HTERT RPE-1 (cell line): ENCODE results near the gene POU2F3.
"Not testable (repeated sequence)": the region's sequence is repeated elsewhere in the genome, so short reads cannot be mapped to it uniquely, and the experiment has no call there.

Source experiments
- in situ Hi-C: fragments of 300-500 bp; cut with MboI; formaldehyde crosslinking; loops from 4 replicates; pipeline ENCODE4 v1.14.3; 2020; ENCODE audit warnings: low sequenced_read_pairs

POU2F3 gene

DNA sequence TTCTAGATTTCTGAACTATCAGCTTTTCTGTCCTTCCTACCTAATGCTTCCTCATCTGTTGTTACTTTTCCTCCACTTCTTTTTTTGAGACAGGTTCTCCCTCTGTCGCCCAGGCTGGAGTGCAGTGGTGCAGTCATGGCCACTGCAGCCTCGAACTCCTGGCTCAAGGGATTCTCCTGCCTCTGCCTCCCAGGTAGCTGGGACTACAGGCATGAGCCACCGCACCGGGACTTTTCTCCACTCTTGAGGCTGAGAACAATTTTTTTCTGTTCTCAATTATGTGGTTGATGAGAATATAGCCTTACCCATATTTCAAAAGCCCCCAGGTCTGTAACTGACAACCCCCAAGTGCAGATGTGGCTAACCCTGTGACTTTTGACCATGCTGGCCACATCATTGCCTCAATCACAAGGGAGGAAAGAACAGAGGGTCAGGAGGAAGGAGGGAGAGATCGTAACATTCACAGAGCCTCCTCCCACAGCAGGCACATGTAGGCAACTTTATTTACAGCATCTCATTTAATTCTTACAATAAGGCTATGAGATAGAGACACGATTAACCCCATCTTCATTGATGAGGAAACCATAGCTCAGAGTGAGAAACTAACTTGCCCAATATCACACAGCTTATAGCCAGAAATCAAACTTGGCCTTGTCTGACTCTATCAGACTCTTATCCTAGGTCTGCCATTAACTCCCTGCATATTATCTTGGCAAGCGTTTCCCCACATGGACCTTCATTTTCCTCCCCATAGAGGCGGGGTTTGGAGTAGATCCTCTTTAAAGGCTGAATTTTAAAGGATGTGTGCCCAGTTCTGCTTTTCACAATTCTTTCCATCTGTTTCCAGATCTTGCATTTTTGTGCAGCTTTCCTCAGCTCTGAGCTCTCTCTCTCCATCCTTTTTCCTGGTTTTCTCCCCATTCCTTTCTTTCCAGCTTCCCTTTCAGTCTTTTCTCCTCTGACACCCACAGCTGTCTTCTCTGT is 9.6 kb downstream of the POU2F3 start:
- in situ Hi-C loops = no loop called here

DNA sequence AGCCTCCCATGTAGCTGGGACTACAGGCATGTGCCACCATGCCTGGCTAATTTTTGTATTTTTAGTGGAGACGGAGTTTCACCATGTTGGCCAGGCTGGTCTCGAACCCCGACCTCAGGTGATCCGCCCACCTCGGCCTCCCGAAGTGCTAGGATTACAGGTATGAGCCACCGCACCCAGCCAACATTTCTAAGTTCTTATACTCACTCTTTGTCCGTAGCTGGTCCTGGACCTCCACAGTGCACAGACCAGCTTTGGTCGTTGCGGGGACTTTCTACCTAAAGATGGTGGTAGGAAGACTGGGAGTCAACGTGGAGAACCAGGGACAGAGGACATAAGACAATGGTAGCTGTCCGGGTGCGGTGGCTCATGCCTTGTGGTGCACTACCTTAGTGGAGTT is 13.4 kb downstream of the POU2F3 start:
- in situ Hi-C loops = not testable (repeated sequence)

DNA sequence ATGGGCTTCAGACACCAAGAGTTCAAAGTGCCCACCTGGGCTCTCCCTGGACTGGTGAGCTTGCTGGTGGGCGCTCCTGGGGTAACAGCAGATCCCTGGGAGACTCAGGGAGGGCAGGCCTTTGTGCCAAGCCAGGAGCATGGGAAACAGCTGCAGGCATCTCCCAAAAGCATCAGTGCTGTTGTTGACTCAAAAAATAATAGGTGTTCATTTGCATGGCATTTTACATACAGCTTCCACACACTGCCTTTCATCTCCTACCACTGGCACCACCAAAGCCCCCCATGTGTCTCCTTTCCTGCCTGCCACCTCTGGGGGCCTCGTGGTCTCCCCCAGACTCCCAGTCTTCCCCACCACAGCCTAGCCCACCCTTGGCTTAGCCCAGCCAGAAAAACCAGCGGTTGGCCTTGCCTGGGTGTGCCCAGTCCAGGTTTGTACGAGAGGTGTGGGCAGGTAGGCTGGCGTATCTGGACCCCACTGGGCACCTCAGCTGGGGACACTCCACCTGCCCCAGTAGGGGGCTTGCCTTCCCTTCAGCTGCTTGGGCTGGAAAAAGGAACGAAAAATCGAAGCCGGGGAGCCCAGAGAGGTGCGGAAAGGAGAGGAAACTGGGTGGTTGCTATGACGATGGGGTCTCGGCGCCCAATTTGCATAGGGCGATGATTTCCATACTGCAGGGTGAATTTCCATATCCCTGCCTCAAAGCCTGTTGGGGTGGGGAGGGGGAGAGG is 15.0 kb downstream of the POU2F3 start:
- in situ Hi-C loops = no loop called here

DNA sequence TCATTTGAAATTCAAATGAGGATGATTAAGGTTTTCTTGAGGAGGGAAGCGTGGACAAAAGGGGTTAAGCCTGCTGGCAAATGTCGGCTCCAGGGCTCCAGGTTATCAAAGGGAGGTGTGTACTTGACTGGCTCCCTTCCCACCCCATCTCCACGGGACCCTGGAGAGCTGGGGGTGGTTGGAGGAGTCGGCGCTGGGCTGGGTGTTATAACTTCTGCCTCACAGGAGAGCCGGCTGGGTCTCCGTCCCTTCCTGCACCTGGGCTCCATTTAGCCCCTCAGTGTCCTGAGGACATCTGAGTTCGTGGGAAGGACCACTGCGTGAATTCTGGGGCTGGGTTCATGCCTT is 15.6 kb downstream of the POU2F3 start:
- in situ Hi-C loops = no loop called here

DNA sequence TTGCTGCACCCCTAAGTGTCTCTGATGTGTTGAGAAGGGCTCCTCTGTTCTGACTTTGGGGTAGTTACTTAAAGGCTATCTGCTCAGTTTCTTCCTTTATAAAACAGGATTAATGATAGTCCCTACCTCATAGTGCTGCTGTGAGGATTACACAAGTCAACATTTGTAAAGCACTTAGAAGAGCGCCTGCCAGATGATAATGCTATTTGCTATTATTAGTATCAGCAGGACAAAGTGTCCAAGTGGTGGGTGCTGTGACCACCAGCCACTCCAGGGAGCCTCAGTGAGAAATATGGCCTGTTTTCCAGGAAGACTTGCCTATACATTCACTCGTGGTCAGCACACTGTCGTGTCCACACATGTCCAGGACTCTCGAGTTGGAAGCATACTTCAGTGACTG is 16.2 kb downstream of the POU2F3 start:
- in situ Hi-C loops = no loop called here

DNA sequence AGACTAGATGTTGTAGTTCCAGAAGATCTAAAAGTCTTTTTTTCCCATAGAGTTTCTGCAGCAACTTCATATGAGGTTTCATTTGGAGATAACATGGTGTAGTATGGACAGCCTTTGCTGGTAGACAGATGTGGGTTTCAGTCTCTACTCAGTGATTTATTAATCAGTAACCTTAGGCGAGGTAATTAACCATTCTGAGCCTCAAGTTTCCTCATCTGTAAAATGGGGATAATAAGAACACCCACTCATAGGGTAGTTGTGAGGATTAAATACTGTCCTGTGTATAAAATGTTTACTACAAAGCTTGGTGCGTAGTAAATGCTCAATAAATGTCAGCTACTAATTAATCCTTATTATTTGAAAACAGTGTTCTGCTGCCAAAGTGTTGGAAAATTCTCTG is 16.8 kb downstream of the POU2F3 start:
- in situ Hi-C loops = no loop called here

DNA sequence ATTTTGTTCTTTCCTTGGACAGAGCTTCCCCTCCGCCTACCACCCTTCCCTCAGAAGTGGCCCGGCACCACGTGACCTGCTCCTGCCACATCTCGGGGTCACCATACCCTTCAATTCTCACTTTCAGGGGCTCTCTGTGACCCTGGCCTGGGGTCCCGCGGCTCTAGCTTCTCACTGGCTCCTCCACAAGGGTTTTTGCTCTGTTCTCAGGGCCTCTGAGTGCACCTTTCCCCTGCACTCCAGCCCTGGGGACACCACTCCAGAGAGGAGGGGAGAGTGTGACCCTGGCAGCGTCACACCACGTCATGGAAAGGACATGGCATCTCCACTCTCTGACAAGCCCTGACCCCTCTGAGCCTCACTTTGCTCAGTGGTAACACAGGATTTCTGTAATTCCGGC is 17.4 kb downstream of the POU2F3 start:
- in situ Hi-C loops = no loop called here

DNA sequence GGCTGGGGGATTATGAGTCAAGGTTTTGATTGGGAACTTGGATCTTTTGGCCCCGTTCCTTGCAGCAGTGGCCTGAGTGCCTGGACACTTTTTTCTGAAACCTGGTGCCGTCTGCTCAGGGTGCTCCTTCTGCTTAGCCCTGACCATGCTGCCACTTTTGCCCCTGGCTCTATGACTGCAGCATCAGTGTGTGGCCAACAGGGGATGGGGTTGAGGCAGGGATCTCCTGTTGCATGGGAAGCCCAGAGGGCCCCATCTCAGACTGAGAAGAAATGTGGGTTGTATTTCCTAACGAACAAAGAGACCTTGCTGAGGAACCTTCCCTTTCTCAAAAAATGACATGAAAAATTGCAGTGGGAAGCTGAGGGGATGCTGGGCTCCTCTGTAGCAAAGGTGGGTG is 18.7 kb downstream of the POU2F3 start:
- in situ Hi-C loops = no loop called here

DNA sequence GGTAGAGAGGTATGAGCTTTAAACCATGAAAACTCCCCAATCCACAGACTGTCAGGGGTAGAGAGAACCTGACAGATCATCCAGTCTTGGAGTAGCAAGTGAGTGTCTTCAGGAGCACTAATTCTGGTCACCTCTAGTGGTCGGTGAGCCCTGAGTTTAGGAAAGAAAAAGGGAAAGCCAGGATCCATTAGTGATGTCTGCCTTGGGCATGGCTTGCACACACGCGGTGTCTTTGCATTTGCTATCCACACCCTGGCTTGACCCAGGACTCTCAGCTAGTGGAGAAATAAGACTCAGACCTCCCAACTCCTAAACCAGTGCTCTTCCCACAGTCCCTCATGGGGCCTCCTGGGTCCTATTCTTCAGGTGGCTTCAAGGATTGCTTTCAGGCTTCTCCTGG is 19.3 kb downstream of the POU2F3 start:
- in situ Hi-C loops = no loop called here

DNA sequence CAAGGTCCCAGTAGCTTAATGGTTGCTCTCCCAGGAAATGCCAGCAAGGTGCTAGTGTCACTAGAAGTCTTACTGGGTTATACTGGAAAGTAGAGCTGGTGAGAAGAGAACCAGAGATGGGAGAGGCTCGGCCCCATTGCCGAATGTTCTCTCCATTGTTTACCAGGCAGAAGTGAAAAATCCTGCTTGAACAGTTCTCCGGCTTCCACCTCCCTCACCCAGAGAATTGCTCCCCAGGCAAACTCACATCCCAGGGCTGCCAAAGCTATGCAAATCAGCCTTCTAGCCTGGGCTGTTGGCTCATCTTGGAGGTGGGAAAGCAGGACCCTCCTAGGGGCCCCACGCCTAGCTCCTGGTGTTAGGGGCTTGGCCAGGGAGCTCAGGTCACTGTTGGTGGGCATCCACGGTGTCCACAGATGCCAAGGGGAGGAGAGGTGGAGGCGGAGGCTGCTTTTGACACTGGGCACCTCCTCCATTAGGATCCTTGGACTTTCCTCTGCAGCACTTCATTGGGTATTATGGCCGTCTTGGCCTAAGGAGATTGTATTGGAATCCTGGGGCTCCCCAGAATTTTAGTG is 20.1 kb downstream of the POU2F3 start:
- in situ Hi-C loops = no loop called here

DNA sequence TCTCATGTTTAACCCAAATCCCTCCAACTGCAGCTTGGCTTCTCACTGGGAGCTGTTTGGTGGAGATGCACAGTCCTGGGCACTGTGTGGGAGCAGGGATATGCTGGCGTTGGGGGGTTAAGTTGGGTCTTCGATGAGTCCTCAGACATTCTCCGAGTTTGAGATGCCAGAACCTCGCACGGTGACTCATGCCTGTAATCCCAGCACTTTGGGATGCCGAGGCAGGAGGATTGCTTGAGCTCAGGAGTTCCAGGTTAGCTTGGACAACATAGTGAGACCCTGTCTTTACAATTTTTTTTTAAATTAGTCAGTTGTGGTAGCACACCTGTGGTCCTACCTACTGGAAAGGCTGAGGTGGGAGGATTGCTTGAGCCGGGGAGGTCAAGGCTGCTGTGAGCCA is 20.7 kb downstream of the POU2F3 start:
- in situ Hi-C loops = no loop called here

DNA sequence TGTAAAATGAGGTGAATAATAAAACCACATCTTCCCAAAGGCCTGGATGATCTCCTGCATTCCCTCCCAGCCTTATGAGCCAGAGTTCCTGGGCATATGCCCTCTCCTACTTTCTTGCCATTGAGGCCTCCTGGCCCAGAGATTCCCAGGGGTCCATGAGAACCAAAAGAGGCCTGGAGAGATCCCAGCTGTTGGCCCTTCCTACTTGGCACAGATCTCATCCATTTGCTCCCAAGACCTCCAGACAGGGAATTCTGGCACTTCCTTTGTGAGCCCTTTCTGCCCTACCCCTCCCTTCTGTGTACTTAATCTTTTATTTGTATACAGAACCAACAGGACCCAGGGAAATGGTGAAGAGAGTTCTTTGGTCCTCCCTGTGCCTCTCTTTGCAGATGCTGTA is 21.4 kb downstream of the POU2F3 start:
- in situ Hi-C loops = no loop called here

DNA sequence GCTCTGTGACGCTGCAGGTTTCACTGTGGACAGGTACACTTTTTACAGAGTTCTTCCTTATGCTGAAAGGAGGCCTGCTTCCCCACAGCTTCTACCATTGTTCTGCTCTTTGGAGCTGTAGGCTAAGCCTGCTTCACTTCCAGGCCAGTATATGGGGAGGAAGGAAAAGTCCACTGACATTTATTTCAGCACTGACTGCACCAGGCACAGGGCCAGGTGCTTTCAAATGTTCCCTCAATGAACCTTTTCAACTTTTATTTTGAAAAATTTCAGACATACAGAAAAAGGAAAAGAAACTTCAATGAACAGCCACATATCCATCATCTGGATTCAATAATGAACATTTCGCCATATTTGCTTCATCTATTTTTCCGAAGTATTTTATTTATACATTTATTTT is 22.0 kb downstream of the POU2F3 start:
- in situ Hi-C loops = no loop called here

DNA sequence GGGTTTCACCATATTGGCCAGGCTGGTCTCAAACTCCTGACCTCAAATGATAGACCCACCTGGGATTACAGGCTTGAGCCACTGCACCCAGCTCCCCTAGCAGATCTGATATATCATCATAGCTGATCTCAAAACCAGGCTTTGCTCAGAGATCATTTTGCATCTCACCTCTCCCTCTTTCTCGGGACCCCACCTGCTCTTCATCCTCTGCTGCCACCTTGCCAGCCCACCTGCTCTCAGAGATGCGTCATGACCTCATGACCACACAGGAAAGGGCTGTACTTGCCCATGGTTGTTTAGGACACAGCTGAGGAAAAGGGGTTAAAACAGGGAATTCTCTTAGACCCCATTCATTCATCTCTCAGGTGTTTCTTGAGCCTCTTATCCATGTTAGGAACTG is 27.4 kb downstream of the POU2F3 start:
- in situ Hi-C loops = no loop called here

DNA sequence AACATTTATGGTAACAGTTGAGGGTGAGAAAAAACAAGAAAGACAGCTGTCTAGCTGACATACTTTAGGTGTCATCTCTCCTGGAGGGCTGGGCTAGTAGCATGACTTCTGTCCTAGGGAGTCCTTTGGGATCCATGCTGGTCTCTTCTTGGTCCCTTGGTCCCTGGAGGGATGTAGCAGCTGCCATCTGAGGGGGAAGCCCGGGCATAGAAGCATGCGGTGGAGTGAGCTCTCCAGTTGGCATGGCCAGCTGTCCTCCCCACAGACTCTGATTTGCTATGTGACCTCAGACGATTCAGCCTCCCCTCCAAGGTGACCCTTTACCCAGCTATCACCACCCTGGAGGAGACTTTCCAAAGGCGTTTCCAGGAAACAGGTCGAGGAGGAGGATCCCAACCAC is 28.7 kb downstream of the POU2F3 start:
- in situ Hi-C loops = no loop called here

DNA sequence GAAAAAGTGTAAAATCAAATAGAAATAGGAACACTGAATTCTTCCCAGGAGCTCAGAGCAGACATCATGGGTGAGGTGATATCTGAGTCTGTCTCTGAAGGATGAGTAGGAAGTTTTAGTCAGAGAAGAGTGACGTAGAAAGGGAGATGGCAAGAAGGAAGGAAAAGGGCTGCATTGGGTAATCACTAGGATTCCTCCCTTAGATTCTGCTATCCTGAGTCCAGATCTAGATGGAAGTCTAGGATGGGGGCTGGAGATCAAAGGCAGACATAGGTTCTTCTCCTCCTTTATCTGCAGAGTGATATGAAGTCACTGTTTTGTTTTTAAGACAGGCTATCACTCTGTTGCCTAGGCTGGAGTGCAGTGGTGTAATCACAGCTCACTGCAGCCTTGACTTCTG is 30.4 kb downstream of the POU2F3 start:
- in situ Hi-C loops = no loop called here

DNA sequence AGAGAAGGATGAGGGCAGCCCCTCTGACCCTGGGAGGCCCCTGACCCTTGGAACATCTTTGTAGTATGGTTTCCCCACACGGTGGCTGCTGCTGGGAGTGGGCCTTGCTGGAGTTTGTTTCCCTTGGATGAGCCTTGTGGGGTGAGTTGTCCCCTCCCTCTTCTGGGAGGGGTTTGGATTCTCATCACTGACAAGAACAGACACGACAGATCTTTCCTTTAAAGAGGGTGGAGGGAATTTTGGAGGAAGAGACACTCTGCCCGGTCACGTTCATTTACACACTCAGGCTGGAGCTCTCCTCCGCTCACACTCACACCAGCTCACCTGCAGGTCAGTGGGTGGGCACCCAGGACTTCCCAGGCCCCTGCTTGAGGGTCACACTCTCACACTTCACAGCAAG is 31.7 kb downstream of the POU2F3 start:
- in situ Hi-C loops = no loop called here

DNA sequence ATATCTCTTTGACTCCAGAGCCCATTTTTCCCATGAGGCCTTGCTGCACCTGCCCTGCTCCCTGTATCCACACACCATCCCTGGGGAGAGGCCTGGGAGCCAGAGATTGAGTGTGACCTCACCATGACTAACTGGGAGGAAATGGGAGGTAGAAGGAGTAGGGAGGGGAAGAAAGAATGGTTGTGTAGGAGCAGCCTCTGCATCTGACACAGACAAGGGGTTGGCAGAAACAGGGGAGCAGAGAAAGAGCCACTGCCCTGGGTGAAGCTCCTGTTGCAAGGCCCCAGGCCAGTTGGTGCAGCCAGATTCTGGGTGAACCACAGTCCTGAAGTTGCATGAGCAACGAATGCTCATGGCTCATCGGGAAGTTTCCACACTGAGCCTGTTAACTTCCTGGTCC is 32.4 kb downstream of the POU2F3 start:
- in situ Hi-C loops = no loop called here

DNA sequence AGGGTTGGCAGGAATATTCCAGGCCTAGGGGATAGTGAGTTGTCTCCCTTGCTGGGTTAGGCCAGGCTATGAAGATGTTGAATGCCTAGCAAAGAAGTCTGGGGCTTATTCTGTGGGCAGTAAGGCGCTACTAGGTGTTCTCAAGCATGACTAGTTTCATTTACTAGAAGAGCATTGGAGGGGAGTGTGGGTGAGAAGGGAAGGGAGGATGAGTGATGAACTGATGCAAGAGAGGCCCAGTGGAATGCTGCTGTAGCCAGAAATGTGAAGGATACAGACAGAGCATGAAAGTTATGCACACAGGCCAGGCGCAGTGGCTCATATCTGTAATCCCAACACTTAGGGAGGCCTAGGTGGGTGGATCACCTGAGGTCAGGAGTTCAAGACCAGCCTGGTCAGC is 33.5 kb downstream of the POU2F3 start:
- in situ Hi-C loops = no loop called here

DNA sequence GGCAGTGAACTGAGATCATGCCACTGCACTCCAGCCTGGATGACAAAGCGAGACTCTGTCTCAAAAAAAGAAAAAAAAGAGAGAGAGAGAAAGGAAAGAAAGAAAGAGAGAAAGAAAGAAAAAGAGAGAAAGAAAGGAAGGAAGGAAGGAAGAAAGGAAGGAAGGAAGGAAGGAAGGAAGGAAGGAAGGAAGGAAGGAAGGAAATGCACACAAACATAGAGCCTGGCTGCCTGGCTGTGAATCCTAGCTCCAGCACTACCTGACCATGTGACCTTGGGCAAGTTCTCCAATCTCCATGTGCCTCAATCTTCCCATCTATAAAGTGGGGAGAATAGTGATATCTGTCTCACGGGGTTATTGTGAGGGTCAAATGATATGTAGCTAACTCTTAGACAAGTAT is 34.0 kb downstream of the POU2F3 start:
- in situ Hi-C loops = not testable (repeated sequence)

DNA sequence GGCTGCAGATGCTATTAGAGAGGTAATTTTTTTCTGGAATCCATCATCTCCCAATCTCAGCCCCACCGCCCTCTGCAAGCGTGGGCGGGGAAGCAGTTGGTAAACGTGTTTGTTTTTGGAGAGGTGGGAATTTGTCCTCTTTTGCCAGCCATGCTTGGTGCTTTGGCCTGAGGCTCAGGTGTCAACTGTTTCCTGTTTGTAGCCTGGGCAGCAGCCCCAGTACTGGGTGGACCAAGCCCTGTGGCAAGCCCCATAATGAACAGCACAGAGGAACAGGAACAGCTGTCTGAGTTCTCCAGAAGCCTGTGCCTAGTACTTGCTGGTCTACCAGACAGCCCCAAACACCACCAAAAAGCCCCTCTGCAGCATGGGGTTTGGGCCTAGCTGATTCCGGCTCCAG is 39.6 kb downstream of the POU2F3 start:
- in situ Hi-C loops = no loop called here

DNA sequence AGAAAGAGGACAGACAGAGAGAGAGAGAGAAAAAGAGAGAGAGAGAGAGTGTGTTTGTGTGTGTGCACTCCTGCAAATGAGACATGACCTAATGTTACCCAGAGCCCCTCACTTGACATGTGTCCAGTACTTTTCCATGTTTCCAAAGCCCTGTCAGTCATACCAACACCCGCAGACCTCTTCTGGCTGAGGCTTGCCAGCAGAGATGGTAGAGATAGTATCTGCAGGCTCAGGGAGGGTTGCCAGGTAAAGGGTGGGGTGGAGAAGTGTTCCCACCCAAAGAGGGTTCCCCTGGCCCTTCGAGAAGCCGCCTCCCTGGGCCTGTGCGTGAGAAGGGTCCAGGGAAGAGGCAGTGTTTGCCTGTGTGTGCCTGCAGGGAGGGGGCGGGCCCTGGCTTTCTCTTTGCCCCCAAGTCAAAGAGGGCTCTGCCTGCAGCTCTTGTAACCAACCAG is 40.7 kb downstream of the POU2F3 start:
- in situ Hi-C loops = no loop called here
